Karpas-422 (cell line): Measurements from ENCODE around the gene CR1. TPM values are rescaled to one million over a fixed set of nuclear protein-coding genes. Genes with fewer than 3 reads are reported as not detected.
"Not testable (repeated sequence)": the region's sequence is repeated elsewhere in the genome, so short reads cannot be mapped to it uniquely, and the experiment has no call there.

Source experiments
- DNase-seq: peaks from one replicate; pipeline ENCODE4 v3.0.0-alpha.2; 2015
- H2AFZ ChIP-seq: fragments of 200-600 bp; sonication (generic); 2 replicates; pipeline ENCODE4 v1.6.1; 2014; ENCODE audit warnings: antibody characterized with exemption, low read length, mixed read lengths
- H3K27ac ChIP-seq: fragments of 200-600 bp; sonication (generic); 2 replicates; pipeline ENCODE4 v1.5.1; 2014; ENCODE audit warnings: mild to moderate bottlenecking, low read length, moderate library complexity
- H3K27me3 ChIP-seq: fragments of 200-600 bp; sonication (generic); 2 replicates; pipeline ENCODE4 v1.6.1; 2014; ENCODE audit warnings: low read length, mixed read lengths
- H3K36me3 ChIP-seq: fragments of 200-600 bp; sonication (generic); 2 replicates; pipeline ENCODE4 v1.6.1; 2014; ENCODE audit warnings: low read length, mixed read lengths; ENCODE audit not compliant: insufficient read depth
- H3K4me1 ChIP-seq: fragments of 200-600 bp; sonication (generic); 2 replicates; pipeline ENCODE4 v1.6.1; 2014; ENCODE audit warnings: mild to moderate bottlenecking, low read length, mixed read lengths
- H3K4me2 ChIP-seq: fragments of 200-600 bp; sonication (generic); 2 replicates; pipeline ENCODE4 v1.6.1; 2014; ENCODE audit warnings: low read length, low read depth, mild to moderate bottlenecking; ENCODE audit not compliant: poor library complexity, severe bottlenecking
- H3K4me3 ChIP-seq: fragments of 200-600 bp; sonication (generic); 2 replicates; pipeline ENCODE4 v1.5.1; 2014; ENCODE audit warnings: mild to moderate bottlenecking, antibody characterized with exemption, low read length, mixed read lengths
- H3K79me2 ChIP-seq: fragments of 200-600 bp; sonication (generic); 2 replicates; pipeline ENCODE4 v1.6.1; 2014; ENCODE audit warnings: mild to moderate bottlenecking, low read length, mixed read lengths
- H3K9ac ChIP-seq: fragments of 200-600 bp; sonication (generic); 2 replicates; pipeline ENCODE4 v1.6.0; 2014; ENCODE audit warnings: low read length
- H3K9me2 ChIP-seq: fragments of 200-600 bp; sonication (generic), shearing (Covaris generic); replicated peaks from 2 replicates; pipeline ENCODE4 v1.6.0; 2014; ENCODE audit warnings: mild to moderate bottlenecking, low read length, moderate library complexity; ENCODE audit not compliant: insufficient read depth
- H3K9me3 ChIP-seq: fragments of 300-700, 200-600 bp; sonication (generic); 2 replicates; pipeline ENCODE4 v1.6.1; 2014; ENCODE audit warnings: low read length, mixed read lengths
- H4K20me1 ChIP-seq: fragments of 200-600 bp; sonication (generic); 2 replicates; pipeline ENCODE4 v1.6.1; 2014; ENCODE audit warnings: mild to moderate bottlenecking, antibody characterized with exemption, low read length, low read depth; ENCODE audit not compliant: insufficient read depth
- total RNA-seq: library from RNA; depleted of rRNA; stranded (reverse); fragments of >200 nt; shearing (Covaris generic); gene quantifications from 2 replicates; pipeline ENCODE4 v1.2.3, GENCODE V29; 2014; ENCODE audit warnings: low replicate concordance

Gene CR1
- total RNA-seq, 1 experiment from 2014 or later: not detected

DNA sequence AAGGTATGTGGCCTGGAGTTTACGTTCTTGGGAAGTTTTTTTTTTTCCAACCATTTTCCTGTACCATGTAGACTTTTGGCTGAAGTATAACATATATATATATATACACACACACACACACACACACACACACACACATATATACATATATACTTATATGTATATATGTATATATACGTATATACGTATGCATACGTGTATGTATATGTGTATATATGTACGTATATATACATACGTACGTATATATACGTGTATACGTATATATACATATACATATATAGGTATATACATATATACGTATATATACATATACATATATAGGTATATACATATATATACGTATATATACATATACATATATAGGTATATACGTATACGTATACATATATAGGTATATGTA lies 18.9 kb downstream of the CR1 start:
- Histone ChIP-seq H3K79me2 (no peaks in the 10 kb centered on the region), H3K27me3 (no peaks in the 10 kb centered on the region), H3K9ac (no peak overlapping the region), H2AFZ (no peak overlapping the region), H3K9me3 (no peaks in the 10 kb centered on the region), H3K36me3 (no peaks in the 10 kb centered on the region), H3K9me2 (no peaks in the 10 kb centered on the region), H3K4me1 (no peaks in the 10 kb centered on the region), H3K4me2 (no peak overlapping the region), H3K27ac (no peak overlapping the region), H3K4me3 (no peak overlapping the region), H4K20me1 (no peaks in the 10 kb centered on the region)
- DNase-seq: no peak

- no peaks in the 10 kb centered on the region for H3K79me2 ChIP-seq
- no peak overlapping the region for H3K4me2 ChIP-seq
- no peaks in the 10 kb centered on the region for H3K4me1 ChIP-seq
- H3K36me3 ChIP-seq: no peaks in the 10 kb centered on the region
- H3K9me3 ChIP-seq: no peaks in the 10 kb centered on the region
- no peaks in the 10 kb centered on the region for H4K20me1 ChIP-seq
- no peak overlapping the region for H2AFZ ChIP-seq
- no peak overlapping the region for H3K4me3 ChIP-seq
- DNase-seq: no peak
- no peak overlapping the region for H3K9ac ChIP-seq
- no peaks in the 10 kb centered on the region for H3K27me3 ChIP-seq
- no peaks in the 10 kb centered on the region for H3K9me2 ChIP-seq
- H3K27ac ChIP-seq: no peak overlapping the region
Observed at GRCh38 chr1:207516729-207517128, 20.8 kb downstream of the CR1 start.

DNA sequence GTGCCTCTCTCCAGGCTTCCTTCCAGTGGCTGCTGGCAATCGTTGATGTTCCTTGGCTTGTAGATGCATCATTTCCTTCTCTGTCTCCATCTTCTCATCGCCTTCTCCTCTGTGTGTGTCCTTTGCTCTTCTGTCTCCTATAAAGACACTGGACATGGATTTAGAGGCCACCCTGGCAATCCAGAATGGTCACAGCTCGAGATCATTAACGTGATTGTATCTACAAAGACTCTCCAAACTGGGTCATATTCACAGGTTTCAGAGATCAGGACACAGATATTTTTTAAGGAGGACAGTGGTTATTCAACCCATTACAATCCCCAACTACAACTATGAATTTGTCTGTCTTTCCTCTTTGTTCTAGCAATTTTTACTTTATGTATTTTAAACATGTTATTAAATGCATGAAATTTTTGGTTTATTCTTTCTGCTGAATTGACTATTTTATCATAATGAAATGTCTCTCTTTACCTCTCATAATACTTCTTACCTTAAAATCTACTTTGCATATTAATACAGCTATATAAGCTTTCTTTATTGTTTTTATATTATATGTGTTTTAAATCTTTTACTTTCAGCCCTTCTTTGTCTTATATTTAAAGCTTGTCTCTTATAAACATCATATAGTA lies 22.8 kb downstream of the CR1 start:
- Histone ChIP-seq H3K9me3 (no peaks in the 10 kb centered on the region), H3K27ac (no peak overlapping the region), H3K4me3 (no peak overlapping the region), H3K4me1 (no peaks in the 10 kb centered on the region), H3K36me3 (no peaks in the 10 kb centered on the region), H3K4me2 (no peak overlapping the region), H3K27me3 (no peaks in the 10 kb centered on the region), H3K9me2 (no peaks in the 10 kb centered on the region), H3K79me2 (no peaks in the 10 kb centered on the region), H2AFZ (no peak overlapping the region), H4K20me1 (no peaks in the 10 kb centered on the region), H3K9ac (no peak overlapping the region)
- DNase-seq: no peak

DNA sequence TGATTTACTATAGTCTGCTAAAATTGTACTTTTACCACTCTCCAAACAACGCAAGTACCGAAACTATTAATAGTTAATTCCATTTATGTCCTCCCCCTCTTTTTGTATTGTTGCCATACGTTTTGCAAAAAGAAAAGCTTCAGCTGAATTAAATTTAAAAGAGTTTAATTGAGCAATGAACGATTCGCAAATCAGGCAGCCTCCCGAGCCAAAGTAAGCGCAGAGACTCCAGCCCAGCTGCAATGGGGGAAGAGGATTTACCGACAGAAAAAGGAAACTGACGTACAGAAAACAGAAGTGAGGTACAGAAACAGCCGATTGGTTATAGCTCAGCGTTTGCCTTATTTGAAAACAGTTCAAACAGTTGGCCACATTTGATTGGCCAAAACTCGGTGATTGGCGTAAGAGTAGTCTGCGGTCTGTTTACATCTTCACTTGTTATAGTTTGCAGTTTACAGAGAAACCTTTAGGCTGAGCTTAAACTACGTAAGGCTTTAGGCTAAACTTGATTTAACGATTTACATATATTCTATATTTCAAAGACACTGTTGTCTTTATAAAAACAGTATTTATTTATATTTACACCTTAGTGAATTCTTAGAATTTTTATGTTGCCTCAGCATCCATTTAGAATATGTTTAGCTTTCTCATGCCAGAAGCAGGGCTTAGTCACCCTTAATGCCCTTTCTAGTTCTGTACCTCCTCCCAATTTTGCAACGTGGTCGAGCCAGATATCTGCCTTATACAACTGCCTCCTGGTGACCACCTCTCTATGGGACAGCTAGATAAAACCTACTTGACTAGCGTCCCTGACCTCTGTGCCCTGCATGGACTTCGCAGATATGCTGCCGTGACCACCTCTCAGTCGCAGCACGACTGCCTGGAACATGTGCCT lies 23.8 kb downstream of the CR1 start:
- no peak overlapping the region for H3K9ac ChIP-seq
- H3K4me3 ChIP-seq: no peak overlapping the region
- H3K79me2 ChIP-seq: no peaks in the 10 kb centered on the region
- no peaks in the 10 kb centered on the region for H3K9me2 ChIP-seq
- no peaks in the 10 kb centered on the region for H3K36me3 ChIP-seq
- H3K9me3 ChIP-seq: no peaks in the 10 kb centered on the region
- no peaks in the 10 kb centered on the region for H3K27me3 ChIP-seq
- no peaks in the 10 kb centered on the region for H3K4me1 ChIP-seq
- H2AFZ ChIP-seq: no peak overlapping the region
- DNase-seq: no peak
- H3K4me2 ChIP-seq: no peak overlapping the region
- H4K20me1 ChIP-seq: no peaks in the 10 kb centered on the region
- H3K27ac ChIP-seq: no peak overlapping the region

- H3K27ac ChIP-seq: not testable (repeated sequence)
Observed at GRCh38 chr1:207520400-207521345, 24.7 kb downstream of the CR1 start.

GRCh38 chr1:207525239-207525638 lies 29.3 kb downstream of the CR1 start:
- H3K4me3 ChIP-seq, H3K4me1 ChIP-seq, H3K36me3 ChIP-seq, H2AFZ ChIP-seq, H3K79me2 ChIP-seq, H3K9me3 ChIP-seq, H3K27ac ChIP-seq, H3K4me2 ChIP-seq, H4K20me1 ChIP-seq, H3K27me3 ChIP-seq, H3K9me2 ChIP-seq, DNase-seq, H3K9ac ChIP-seq: not testable (repeated sequence)

More at GRCh38 chr1:207520400-207521345, 24.7 kb downstream of the CR1 start:
- not testable (repeated sequence) for H3K9me3 ChIP-seq, H3K27me3 ChIP-seq, H3K9me2 ChIP-seq, DNase-seq, H4K20me1 ChIP-seq, H3K4me2 ChIP-seq, H3K4me3 ChIP-seq, H3K36me3 ChIP-seq, H3K9ac ChIP-seq, H3K79me2 ChIP-seq, H2AFZ ChIP-seq, H3K4me1 ChIP-seq

GRCh38 chr1:207528401-207528800 lies 32.4 kb downstream of the CR1 start:
- not testable (repeated sequence) for H3K9ac ChIP-seq, H2AFZ ChIP-seq, H3K27me3 ChIP-seq, H3K79me2 ChIP-seq, H3K9me2 ChIP-seq, H3K4me3 ChIP-seq, H3K4me2 ChIP-seq, H3K36me3 ChIP-seq, H4K20me1 ChIP-seq, H3K9me3 ChIP-seq, DNase-seq, H3K4me1 ChIP-seq, H3K27ac ChIP-seq

DNA sequence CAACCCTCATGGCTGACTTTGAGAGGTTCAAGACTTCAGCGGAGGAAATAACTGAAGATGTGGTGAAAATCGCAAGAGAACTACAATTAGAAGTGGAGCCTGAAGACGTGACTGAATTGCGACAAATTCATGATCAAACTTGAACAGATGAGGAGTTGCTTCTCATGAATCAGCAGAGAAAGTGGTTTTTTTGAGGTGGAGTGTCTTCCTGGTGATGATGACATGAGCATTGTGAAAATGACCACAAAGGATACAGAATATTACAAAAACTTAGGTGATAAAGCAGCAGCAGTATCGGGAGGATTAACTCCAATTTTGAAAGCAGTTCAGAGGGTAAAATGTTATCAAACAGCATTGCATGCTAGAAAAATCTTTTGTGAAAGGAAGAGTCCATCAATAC lies 40.3 kb downstream of the CR1 start:
- not testable (repeated sequence) for H3K36me3 ChIP-seq, H3K9ac ChIP-seq, H3K4me3 ChIP-seq, H3K9me3 ChIP-seq, H2AFZ ChIP-seq, H3K9me2 ChIP-seq, H3K79me2 ChIP-seq, H3K27me3 ChIP-seq, H4K20me1 ChIP-seq, H3K27ac ChIP-seq, DNase-seq, H3K4me2 ChIP-seq, H3K4me1 ChIP-seq
